SK-N-SH (cell line): Measurements from ENCODE around the gene CPEB4. TPM values are rescaled to one million over a fixed set of nuclear protein-coding genes. Genes with fewer than 3 reads are reported as not detected.

Experiments used
- CTCF ChIA-PET: fragments of 300-600, 350-600 bp; formaldehyde crosslinking; extraction: SDS; loops from one replicate; lab custom pipeline; 2021; lab: Yijun Ruan, JAX
- POLR2A ChIA-PET: fragments of 350-600 bp; sonication (Branson Sonifier 250); formaldehyde crosslinking; extraction: SDS; loops from one replicate; lab custom pipeline; 2020; ENCODE audit warnings: antibody characterized with exemption, inconsistent platforms; lab: Yijun Ruan, JAX
- DNase-seq: peaks from one replicate; pipeline ENCODE4 v3.0.0; 2012
- H2AFZ ChIP-seq: fragments of 200-600 bp; sonication (generic); 2 replicates; pipeline ENCODE4 v1.8.1; 2016; ENCODE audit warnings: antibody characterized with exemption, mild to moderate bottlenecking, low read depth
- H3F3A ChIP-seq: fragments of 200-600 bp; sonication (generic); replicated peaks from 2 replicates; pipeline ENCODE3; 2016; ENCODE audit warnings: antibody characterized with exemption, mild to moderate bottlenecking; ENCODE audit not compliant: insufficient read depth
- H3K27ac ChIP-seq, 2 experiments: fragments of 200-500 bp in 1 of 2; fragments of 200-600 bp in 1 of 2; sonication (Bioruptor generic) in 1 of 2; sonication (generic), shearing (Covaris generic) in 1 of 2; 2 replicates each; pipeline versions ENCODE4 v1.5.1 to v1.6.1; 2014 to 2016; ENCODE audit warnings: low read depth in 2 of 2, inconsistent platforms in 1 of 2, low read length in 1 of 2, mild to moderate bottlenecking in 1 of 2, mixed read lengths in 1 of 2
- H3K27me3 ChIP-seq: fragments of 200-600 bp; sonication (generic), shearing (Covaris generic); 2 replicates; pipeline ENCODE4 v1.6.1; 2016; ENCODE audit warnings: mixed run types; ENCODE audit not compliant: insufficient read depth
- H3K36me3 ChIP-seq, 2 experiments: fragments of 200-500 bp in 1 of 2; fragments of 200-600 bp in 1 of 2; sonication (Bioruptor generic) in 1 of 2; sonication (generic) in 1 of 2; replicated peaks in 1 of 2; 2 replicates each; pipeline versions ENCODE3 to v1.5.1; 2014 to 2016; ENCODE audit warnings: low read length in 1 of 2, mild to moderate bottlenecking in 1 of 2; ENCODE audit not compliant: insufficient read depth in 2 of 2, control insufficient read depth in 1 of 2
- H3K4me1 ChIP-seq, 2 experiments: fragments of 200-500 bp in 1 of 2; fragments of 200-600 bp in 1 of 2; sonication (Bioruptor generic) in 1 of 2; sonication (generic), shearing (Covaris generic) in 1 of 2; 2 replicates each; pipeline versions ENCODE4 v1.5.1 to v1.6.1; 2014 to 2016; ENCODE audit warnings: low read depth in 1 of 2, low read length in 1 of 2, mixed run types in 1 of 2; ENCODE audit not compliant: insufficient read depth in 2 of 2, control insufficient read depth in 1 of 2
- H3K4me2 ChIP-seq: fragments of 200-600 bp; sonication (generic), shearing (Covaris generic); 2 replicates; pipeline ENCODE4 v1.6.1; 2017; ENCODE audit warnings: mixed run types
- H3K4me3 ChIP-seq, 2 experiments: fragments of 200-500 bp in 1 of 2; fragments of 200-600 bp in 1 of 2; sonication (Bioruptor generic) in 1 of 2; sonication (generic), shearing (Covaris generic) in 1 of 2; 2 replicates each; pipeline versions ENCODE4 v1.5.1 to v1.8.1; 2014 to 2016; ENCODE audit warnings: low read depth in 2 of 2, inconsistent platforms in 1 of 2, low read length in 1 of 2, mild to moderate bottlenecking in 1 of 2, mixed read lengths in 1 of 2, moderate library complexity in 1 of 2
- H3K79me2 ChIP-seq: fragments of 200-600 bp; sonication (generic); 2 replicates; pipeline ENCODE4 v1.8.1; 2017; ENCODE audit warnings: mild to moderate bottlenecking; ENCODE audit not compliant: insufficient read depth
- H3K9ac ChIP-seq: fragments of 200-600 bp; sonication (generic); 2 replicates; pipeline ENCODE4 v1.6.1; 2017; ENCODE audit warnings: mixed run types
- H3K9me2 ChIP-seq: fragments of 200-600 bp; sonication (generic); 2 replicates; pipeline ENCODE4 v1.6.1; 2017; ENCODE audit warnings: mixed run types
- H3K9me3 ChIP-seq: fragments of 200-600 bp; sonication (generic); 2 replicates; pipeline ENCODE4 v1.6.1; 2017; ENCODE audit warnings: mixed run types, mild to moderate bottlenecking, moderate library complexity
- H4K20me1 ChIP-seq: fragments of 200-600 bp; sonication (generic); 2 replicates; pipeline ENCODE4 v1.6.1; 2017; ENCODE audit warnings: mild to moderate bottlenecking, mixed run types; ENCODE audit not compliant: insufficient read depth
- CHD2 ChIP-seq: fragments of 150-350 bp; IDR thresholded peaks from 2 replicates; pipeline ENCODE4 v1.6.1; 2018; ENCODE audit warnings: low read length; ENCODE audit not compliant: partially characterized antibody
- EZH2phosphoT487 ChIP-seq: fragments of 200-600 bp; sonication (generic); IDR thresholded peaks from 2 replicates; pipeline ENCODE4 v1.6.1; 2017; ENCODE audit warnings: low read depth, mixed run types, mild to moderate bottlenecking, antibody characterized with exemption, moderate library complexity, borderline replicate concordance
- FOXJ3 ChIP-seq: sonication (generic); formaldehyde crosslinking; IDR thresholded peaks from 2 replicates; pipeline ENCODE4 v1.5.1; 2020; ENCODE audit warnings: mild to moderate bottlenecking, missing genetic modification reagents
- FOXM1 ChIP-seq: IDR thresholded peaks from 2 replicates; pipeline ENCODE4 v1.4.0; 2012; ENCODE audit warnings: low read depth, mild to moderate bottlenecking
- GABPA ChIP-seq: IDR thresholded peaks from 2 replicates; pipeline ENCODE4 v1.4.0; 2012; ENCODE audit warnings: low read depth, mild to moderate bottlenecking
- GATA2 ChIP-seq: sonication (generic); formaldehyde crosslinking; IDR thresholded peaks from 2 replicates; pipeline ENCODE4 v1.5.0; 2020; ENCODE audit warnings: mild to moderate bottlenecking, missing genetic modification reagents
- JUND ChIP-seq: IDR thresholded peaks from 2 replicates; pipeline ENCODE4 v1.4.0; 2012
- MEF2A ChIP-seq: IDR thresholded peaks from 2 replicates; pipeline ENCODE4 v1.4.0; 2012; ENCODE audit warnings: low read depth, borderline replicate concordance
- MXI1 ChIP-seq: IDR thresholded peaks from 2 replicates; pipeline ENCODE4 v1.6.1; 2012; ENCODE audit warnings: mild to moderate bottlenecking, low read depth, low read length, improper control_type of control experiment
- NFIC ChIP-seq: IDR thresholded peaks from 2 replicates; pipeline ENCODE4 v1.4.0; 2012; ENCODE audit warnings: borderline replicate concordance
- NRF1 ChIP-seq: IDR thresholded peaks from 2 replicates; pipeline ENCODE4 v1.6.1; 2012; ENCODE audit warnings: low read depth, mild to moderate bottlenecking, low read length
- POLR2AphosphoS5 ChIP-seq: IDR thresholded peaks from 2 replicates; pipeline ENCODE4 v1.6.1; 2012; ENCODE audit warnings: low read depth, low read length
- RAD21 ChIP-seq: IDR thresholded peaks from 2 replicates; pipeline ENCODE4 v1.6.1; 2012; ENCODE audit warnings: mild to moderate bottlenecking, low read length
- RCOR1 ChIP-seq: fragments of 150-350 bp; IDR thresholded peaks from 2 replicates; pipeline ENCODE4 v1.6.1; 2017; ENCODE audit warnings: antibody characterized with exemption, low read length
- RFX5 ChIP-seq: IDR thresholded peaks from 2 replicates; pipeline ENCODE4 v1.6.1; 2012; ENCODE audit warnings: mild to moderate bottlenecking, improper control_type of control experiment, low read length
- RXRA ChIP-seq: IDR thresholded peaks from 2 replicates; pipeline ENCODE4 v1.4.0; 2012; ENCODE audit warnings: low read depth, mild to moderate bottlenecking, borderline replicate concordance
- SIN3A ChIP-seq: IDR thresholded peaks from 2 replicates; pipeline ENCODE4 v1.6.1; 2012; ENCODE audit warnings: low read depth, mild to moderate bottlenecking, low read length, moderate library complexity, borderline replicate concordance
- SMC3 ChIP-seq: IDR thresholded peaks from 2 replicates; pipeline ENCODE4 v1.6.1; 2012; ENCODE audit warnings: low read depth, low read length, improper control_type of control experiment
- TCF12 ChIP-seq: IDR thresholded peaks from 2 replicates; pipeline ENCODE4 v1.4.0; 2012
- TEAD4 ChIP-seq: IDR thresholded peaks from 2 replicates; pipeline ENCODE4 v1.4.0; 2012; ENCODE audit warnings: mild to moderate bottlenecking, borderline replicate concordance; ENCODE audit not compliant: insufficient read depth
- YY1 ChIP-seq: IDR thresholded peaks from 2 replicates; pipeline ENCODE4 v1.4.0; 2012; ENCODE audit warnings: low read depth, mild to moderate bottlenecking
- WGBS: methylation state at CpG from one replicate; pipeline ENCODE4 v1.1.6; 2017; ENCODE audit warnings: low lambda C conversion rate; 5-methylcytosine and 5-hydroxymethylcytosine counted together
- polyA plus RNA-seq, 3 experiments: library from polyadenylated mRNA; depleted of rRNA; stranded (reverse); fragments of >200 nt; gene quantifications; 2 replicates each; pipeline ENCODE4 v1.2.3, GENCODE V29; 2012
- TF ChIP-seq, protein P1 (sequence below): fragments of 150-350 bp; IDR thresholded peaks from 2 replicates; pipeline ENCODE4 v1.6.1; 2017; ENCODE audit warnings: antibody characterized with exemption, low read length, low read depth, borderline replicate concordance
- TF ChIP-seq, protein P2 (sequence below): IDR thresholded peaks from 2 replicates; pipeline ENCODE4 v1.4.0; 2012; ENCODE audit warnings: low read depth
- TF ChIP-seq, protein P3 (sequence below): fragments of 150-350 bp; IDR thresholded peaks from 2 replicates; pipeline ENCODE4 v1.6.1; 2016; ENCODE audit warnings: mild to moderate bottlenecking, low read depth, low read length
- TF ChIP-seq, protein P4 (sequence below): fragments of 200-600 bp; sonication (generic); IDR thresholded peaks from 2 replicates; pipeline ENCODE4 v1.6.1; 2017; ENCODE audit warnings: antibody characterized with exemption, mild to moderate bottlenecking, moderate library complexity
- TF ChIP-seq, protein P5 (sequence below): IDR thresholded peaks from 2 replicates; pipeline ENCODE4 v1.4.0; 2012; ENCODE audit warnings: low read depth, borderline replicate concordance
- TF ChIP-seq, protein P6 (sequence below): IDR thresholded peaks from 2 replicates; pipeline ENCODE4; 2012

The CPEB4 gene
- polyA plus RNA-seq, 1 of the 3 experiments (the other 2 are of a cell fraction) = 6.8 TPM

DNA sequence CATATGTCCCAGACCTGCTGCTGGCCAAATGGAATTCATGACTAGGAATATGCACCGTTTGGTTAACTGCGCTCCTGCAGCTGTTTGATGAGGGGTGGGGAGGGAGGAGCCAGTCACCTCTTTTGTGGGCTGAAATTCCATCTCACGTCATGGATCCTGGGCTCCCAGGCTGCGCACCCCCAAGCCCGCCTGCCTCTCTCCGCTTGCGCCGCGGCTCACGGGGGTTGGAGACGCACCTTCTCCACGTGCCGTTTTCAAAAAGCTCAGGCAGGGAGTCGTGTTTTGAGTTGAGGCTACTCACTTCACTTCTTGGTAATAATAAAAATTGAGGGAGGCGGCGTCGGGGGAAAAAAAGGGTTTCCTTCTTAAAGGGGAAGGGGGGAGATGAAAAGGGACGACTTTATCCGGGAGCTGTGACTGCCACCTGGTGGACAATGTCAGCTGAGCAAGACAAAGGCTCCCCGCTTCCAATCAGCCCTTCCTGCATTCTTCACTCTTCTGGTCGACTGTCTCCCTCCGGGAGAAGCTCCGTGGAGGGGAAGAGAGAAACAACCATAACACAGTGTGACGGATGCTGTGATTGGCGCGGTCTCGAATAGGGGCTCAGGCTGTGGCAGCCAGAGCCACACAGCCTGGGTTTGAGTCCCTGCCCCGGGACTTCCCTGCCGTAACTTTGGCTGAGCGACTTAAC lies 84.9 kb downstream of the CPEB4 start:
- Histone ChIP-seq H3K4me2 (peak overlapping the region; percentile 57; the same call in 1 of the 2 replicates), H3K9ac (no peak overlapping the region), H3K4me3 (peak overlapping the region in 1 of 2 experiments; percentile 33; a peak in 2 of 4 replicates), H3K27ac (no peak overlapping the region), H3K9me2 (no peaks in the 10 kb centered on the region), H3F3A (no peaks in the 10 kb centered on the region), H4K20me1 (no peaks in the 10 kb centered on the region), H3K36me3 (no peaks in the 10 kb centered on the region), H3K27me3 (no peaks in the 10 kb centered on the region), H3K4me1 (peaks cover 0 to 8% of the 10 kb centered on the region in 2 experiments; a peak in 1 of 4 replicates), H3K79me2 (no peaks in the 10 kb centered on the region), H2AFZ (no peak overlapping the region), H3K9me3 (no peaks in the 10 kb centered on the region)
- ChIA-PET CTCF (interaction anchor here (0.6 to 6.7 kb wide), 61 partner anchors 8 to 644 kb away, joined by 3 to 162 read pairs (median 4); partner anchors contain the start of genes BOD1 and NSG2), POLR2A (interaction anchor here (0.5 to 1.1 kb wide), 6 partner anchors 9 to 919 kb away, joined by 3 to 8 read pairs (median 3); partner anchors contain the start of genes BOD1 and CPEB4)
- WGBS = 30% methylated on average over 24 of the region's 30 CpGs
- DNase-seq = peak; percentile 91
- TF ChIP-seq GATA2 (CRISPR knock-in tag) (no peak), MXI1 (no peak), RAD21 (peak; percentile 96), TEAD4 (no peak), SMC3 (peak; percentile 96), YY1 (no peak), CHD2 (peak; percentile 50), RFX5 (no peak), FOXJ3 (no peak), GABPA (no peak), FOXM1 (no peak), POLR2AphosphoS5 (no peak), NRF1 (no peak), RXRA (no peak), EZH2phosphoT487 (no peak), JUND (no peak), NFIC (no peak), SIN3A (no peak), TCF12 (no peak), MEF2A (no peak), RCOR1 (0 out of 2 replicates have a peak, but pooled peaks have one; percentile 20)
- TF ChIP-seq, protein P1, sequence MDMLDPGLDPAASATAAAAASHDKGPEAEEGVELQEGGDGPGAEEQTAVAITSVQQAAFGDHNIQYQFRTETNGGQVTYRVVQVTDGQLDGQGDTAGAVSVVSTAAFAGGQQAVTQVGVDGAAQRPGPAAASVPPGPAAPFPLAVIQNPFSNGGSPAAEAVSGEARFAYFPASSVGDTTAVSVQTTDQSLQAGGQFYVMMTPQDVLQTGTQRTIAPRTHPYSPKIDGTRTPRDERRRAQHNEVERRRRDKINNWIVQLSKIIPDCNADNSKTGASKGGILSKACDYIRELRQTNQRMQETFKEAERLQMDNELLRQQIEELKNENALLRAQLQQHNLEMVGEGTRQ = no peak
- TF ChIP-seq, protein P2, sequence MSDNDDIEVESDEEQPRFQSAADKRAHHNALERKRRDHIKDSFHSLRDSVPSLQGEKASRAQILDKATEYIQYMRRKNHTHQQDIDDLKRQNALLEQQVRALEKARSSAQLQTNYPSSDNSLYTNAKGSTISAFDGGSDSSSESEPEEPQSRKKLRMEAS = no peak
- TF ChIP-seq, protein P3, sequence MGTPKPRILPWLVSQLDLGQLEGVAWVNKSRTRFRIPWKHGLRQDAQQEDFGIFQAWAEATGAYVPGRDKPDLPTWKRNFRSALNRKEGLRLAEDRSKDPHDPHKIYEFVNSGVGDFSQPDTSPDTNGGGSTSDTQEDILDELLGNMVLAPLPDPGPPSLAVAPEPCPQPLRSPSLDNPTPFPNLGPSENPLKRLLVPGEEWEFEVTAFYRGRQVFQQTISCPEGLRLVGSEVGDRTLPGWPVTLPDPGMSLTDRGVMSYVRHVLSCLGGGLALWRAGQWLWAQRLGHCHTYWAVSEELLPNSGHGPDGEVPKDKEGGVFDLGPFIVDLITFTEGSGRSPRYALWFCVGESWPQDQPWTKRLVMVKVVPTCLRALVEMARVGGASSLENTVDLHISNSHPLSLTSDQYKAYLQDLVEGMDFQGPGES = no peak
- TF ChIP-seq, protein P4, sequence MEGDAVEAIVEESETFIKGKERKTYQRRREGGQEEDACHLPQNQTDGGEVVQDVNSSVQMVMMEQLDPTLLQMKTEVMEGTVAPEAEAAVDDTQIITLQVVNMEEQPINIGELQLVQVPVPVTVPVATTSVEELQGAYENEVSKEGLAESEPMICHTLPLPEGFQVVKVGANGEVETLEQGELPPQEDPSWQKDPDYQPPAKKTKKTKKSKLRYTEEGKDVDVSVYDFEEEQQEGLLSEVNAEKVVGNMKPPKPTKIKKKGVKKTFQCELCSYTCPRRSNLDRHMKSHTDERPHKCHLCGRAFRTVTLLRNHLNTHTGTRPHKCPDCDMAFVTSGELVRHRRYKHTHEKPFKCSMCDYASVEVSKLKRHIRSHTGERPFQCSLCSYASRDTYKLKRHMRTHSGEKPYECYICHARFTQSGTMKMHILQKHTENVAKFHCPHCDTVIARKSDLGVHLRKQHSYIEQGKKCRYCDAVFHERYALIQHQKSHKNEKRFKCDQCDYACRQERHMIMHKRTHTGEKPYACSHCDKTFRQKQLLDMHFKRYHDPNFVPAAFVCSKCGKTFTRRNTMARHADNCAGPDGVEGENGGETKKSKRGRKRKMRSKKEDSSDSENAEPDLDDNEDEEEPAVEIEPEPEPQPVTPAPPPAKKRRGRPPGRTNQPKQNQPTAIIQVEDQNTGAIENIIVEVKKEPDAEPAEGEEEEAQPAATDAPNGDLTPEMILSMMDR = peak; percentile 83
- TF ChIP-seq, protein P5, sequence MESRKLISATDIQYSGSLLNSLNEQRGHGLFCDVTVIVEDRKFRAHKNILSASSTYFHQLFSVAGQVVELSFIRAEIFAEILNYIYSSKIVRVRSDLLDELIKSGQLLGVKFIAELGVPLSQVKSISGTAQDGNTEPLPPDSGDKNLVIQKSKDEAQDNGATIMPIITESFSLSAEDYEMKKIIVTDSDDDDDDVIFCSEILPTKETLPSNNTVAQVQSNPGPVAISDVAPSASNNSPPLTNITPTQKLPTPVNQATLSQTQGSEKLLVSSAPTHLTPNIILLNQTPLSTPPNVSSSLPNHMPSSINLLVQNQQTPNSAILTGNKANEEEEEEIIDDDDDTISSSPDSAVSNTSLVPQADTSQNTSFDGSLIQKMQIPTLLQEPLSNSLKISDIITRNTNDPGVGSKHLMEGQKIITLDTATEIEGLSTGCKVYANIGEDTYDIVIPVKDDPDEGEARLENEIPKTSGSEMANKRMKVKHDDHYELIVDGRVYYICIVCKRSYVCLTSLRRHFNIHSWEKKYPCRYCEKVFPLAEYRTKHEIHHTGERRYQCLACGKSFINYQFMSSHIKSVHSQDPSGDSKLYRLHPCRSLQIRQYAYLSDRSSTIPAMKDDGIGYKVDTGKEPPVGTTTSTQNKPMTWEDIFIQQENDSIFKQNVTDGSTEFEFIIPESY = no peak
- TF ChIP-seq, protein P6, sequence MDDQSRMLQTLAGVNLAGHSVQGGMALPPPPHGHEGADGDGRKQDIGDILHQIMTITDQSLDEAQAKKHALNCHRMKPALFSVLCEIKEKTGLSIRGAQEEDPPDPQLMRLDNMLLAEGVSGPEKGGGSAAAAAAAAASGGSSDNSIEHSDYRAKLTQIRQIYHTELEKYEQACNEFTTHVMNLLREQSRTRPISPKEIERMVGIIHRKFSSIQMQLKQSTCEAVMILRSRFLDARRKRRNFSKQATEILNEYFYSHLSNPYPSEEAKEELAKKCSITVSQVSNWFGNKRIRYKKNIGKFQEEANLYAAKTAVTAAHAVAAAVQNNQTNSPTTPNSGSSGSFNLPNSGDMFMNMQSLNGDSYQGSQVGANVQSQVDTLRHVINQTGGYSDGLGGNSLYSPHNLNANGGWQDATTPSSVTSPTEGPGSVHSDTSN = no peak
